GM10847 (cell line): ENCODE data around the gene C4orf36.

Experiments used
- POLR2A ChIP-seq: IDR thresholded peaks from 2 replicates; pipeline ENCODE4 v1.6.1; 2011; ENCODE audit not compliant: insufficient read length; ENCODE audit errors: extremely low read depth

Gene C4orf36

GRCh38 chr4:86921608-86922252, 29.5 kb upstream of the C4orf36 start:
- no peak for TF ChIP-seq POLR2A

GRCh38 chr4:86919561-86920223, 27.5 kb upstream of the C4orf36 start:
- TF ChIP-seq POLR2A = no peak

GRCh38 chr4:86918539-86919072, 26.4 kb upstream of the C4orf36 start:
- TF ChIP-seq POLR2A = no peak

- TF ChIP-seq POLR2A = no peak
Measured at GRCh38 chr4:86917212-86918039, 25.2 kb upstream of the C4orf36 start.

- TF ChIP-seq POLR2A = no peak
Measured at GRCh38 chr4:86916392-86916791, 24.2 kb upstream of the C4orf36 start.

GRCh38 chr4:86910820-86911684, 18.8 kb upstream of the C4orf36 start:
- no peak for TF ChIP-seq POLR2A

GRCh38 chr4:86910369-86910768, 18.1 kb upstream of the C4orf36 start:
- TF ChIP-seq POLR2A = no peak

GRCh38 chr4:86909546-86910295, 17.5 kb upstream of the C4orf36 start:
- TF ChIP-seq POLR2A = no peak

- no peak for TF ChIP-seq POLR2A
Measured at GRCh38 chr4:86908251-86908657, 16.0 kb upstream of the C4orf36 start.

GRCh38 chr4:86901864-86902263, 9.6 kb upstream of the C4orf36 start:
- no peak for TF ChIP-seq POLR2A

- no peak for TF ChIP-seq POLR2A
Measured at GRCh38 chr4:86898562-86898961, 6.3 kb upstream of the C4orf36 start.

- TF ChIP-seq POLR2A = no peak
Measured at GRCh38 chr4:86896596-86896995, 4.4 kb upstream of the C4orf36 start.

GRCh38 chr4:86895692-86896488, 3.7 kb upstream of the C4orf36 start:
- TF ChIP-seq POLR2A = no peak
